GM21526 (cell line): ENCODE data around the gene MAD1L1.

Source experiments
- ATAC-seq: cut with Tn5 transposase; IDR thresholded peaks from one replicate; pipeline ENCODE4 v1.9.1; 2021; ENCODE audit warnings: moderate library complexity; ENCODE audit not compliant: unreplicated experiment, low FRiP score

MAD1L1 gene

GRCh38 chr7:2094454-2095045, 138.2 kb downstream of the MAD1L1 start:
- ATAC-seq: no peak

- no peak for ATAC-seq
Observed at GRCh38 chr7:2093843-2094220, 138.9 kb downstream of the MAD1L1 start.

DNA sequence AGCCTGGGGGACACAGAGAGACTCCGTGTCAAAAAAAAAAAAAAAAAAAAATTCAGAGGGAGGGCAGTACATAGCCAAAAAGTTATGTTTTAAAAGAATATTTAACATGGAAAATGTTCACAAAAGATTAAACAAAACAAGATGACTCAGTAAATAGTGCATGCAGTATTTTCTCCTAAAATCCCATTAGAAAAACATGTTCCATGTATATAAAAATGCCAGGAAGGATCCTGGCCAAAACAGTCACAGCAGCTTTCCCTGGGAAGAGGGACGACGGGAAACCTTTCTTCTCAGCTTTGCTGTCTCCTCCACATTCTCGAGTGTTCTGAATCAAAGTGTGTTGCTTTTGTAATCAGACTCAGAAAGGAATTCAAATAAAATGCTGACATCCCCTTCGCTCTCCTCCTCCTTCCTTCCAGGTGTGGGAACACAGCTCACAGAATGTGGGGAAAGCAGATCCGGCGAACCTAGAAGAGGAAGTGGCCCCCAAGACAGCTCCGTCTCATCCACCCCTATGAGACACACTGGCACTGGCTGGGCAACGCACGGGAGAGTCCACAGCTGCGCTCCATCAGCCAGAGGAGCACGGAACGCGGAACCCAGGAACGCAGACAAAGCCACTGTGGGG, 139.4 kb downstream of the MAD1L1 start:
- ATAC-seq: no peak

GRCh38 chr7:2092279-2092678, 140.5 kb downstream of the MAD1L1 start:
- no peak for ATAC-seq

GRCh38 chr7:2090526-2091520, 141.9 kb downstream of the MAD1L1 start:
- no peak for ATAC-seq

GRCh38 chr7:2088801-2089200, 143.9 kb downstream of the MAD1L1 start:
- ATAC-seq: no peak

GRCh38 chr7:2087744-2088143, 145.0 kb downstream of the MAD1L1 start:
- ATAC-seq: no peak

GRCh38 chr7:2086229-2086628, 146.5 kb downstream of the MAD1L1 start:
- ATAC-seq: no peak

DNA sequence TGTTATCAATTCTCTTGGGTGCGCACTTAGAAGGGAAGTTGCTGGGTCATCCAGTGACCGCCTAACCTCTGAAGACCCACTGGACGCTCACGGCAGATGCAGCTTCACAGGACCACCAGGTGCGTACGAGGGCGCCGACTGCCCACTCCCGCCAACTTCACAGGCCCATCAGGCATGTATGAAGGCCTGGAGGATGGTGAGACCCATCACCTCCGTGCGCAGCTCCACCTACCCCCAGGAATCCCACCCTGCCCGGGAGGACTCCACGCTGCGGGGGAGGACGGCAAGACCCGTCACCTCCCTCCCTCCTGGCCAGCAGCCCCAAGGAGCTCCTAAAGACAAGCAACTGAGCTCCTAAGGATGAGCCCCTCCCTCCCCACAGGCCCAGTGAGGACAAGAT, 146.9 kb downstream of the MAD1L1 start:
- no peak for ATAC-seq

GRCh38 chr7:2084781-2085505, 147.8 kb downstream of the MAD1L1 start:
- no peak for ATAC-seq

- ATAC-seq: no peak
Observed at GRCh38 chr7:2084331-2084730, 148.4 kb downstream of the MAD1L1 start.

- ATAC-seq: no peak
Observed at GRCh38 chr7:2083362-2083761, 149.4 kb downstream of the MAD1L1 start.

GRCh38 chr7:2082139-2082998, 150.4 kb downstream of the MAD1L1 start:
- ATAC-seq: no peak

DNA sequence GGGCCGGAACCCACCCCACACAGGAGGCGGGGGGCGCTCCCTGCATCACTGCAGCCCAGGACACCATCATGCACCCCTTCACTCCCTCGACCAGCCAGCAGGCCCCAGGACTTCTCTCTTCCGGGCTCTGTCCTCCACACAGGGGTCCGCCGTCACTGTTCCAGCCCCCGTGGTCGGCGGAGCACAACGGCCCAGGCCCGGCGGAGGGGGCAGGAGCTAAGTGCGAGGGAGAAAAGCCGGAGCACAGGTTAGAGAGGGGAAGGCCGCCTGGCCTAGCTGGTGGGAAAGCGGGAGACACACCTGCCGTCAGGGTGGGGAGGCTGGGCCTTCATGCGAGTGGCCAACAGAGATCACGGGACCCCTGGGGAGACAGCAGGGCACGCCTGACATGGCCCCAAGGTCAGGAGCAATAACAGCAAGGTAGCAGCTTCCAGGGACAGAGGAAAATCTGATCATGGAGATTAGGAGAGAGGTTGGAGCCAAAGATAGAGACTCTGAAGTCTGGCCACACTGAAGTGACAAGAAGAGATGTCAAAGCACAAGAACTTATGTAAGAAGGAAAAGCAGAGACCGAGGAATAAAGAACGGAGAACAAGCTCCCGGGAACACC, 151.1 kb downstream of the MAD1L1 start:
- no peak for ATAC-seq

DNA sequence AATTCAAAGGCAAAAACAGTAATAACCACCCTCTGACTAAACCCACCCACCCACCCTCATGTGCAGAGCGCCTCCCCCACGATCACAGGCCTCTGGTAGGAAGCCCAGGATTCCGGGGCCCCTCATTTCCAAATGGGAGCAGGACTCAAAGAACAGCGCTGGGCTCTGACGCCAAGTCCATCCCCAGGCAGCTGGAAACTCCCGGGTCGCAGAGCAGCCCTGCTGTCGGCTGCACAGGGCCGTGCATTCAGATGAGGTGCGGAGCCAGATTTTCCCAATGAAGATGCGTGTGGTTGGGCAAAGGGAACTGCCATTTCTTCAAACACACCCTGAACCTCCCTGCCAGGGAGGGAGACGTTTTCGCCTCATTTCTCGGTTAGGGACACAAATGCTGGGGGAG, 152.3 kb downstream of the MAD1L1 start:
- ATAC-seq: no peak

- no peak for ATAC-seq
Observed at GRCh38 chr7:2080060-2080387, 152.7 kb downstream of the MAD1L1 start.

DNA sequence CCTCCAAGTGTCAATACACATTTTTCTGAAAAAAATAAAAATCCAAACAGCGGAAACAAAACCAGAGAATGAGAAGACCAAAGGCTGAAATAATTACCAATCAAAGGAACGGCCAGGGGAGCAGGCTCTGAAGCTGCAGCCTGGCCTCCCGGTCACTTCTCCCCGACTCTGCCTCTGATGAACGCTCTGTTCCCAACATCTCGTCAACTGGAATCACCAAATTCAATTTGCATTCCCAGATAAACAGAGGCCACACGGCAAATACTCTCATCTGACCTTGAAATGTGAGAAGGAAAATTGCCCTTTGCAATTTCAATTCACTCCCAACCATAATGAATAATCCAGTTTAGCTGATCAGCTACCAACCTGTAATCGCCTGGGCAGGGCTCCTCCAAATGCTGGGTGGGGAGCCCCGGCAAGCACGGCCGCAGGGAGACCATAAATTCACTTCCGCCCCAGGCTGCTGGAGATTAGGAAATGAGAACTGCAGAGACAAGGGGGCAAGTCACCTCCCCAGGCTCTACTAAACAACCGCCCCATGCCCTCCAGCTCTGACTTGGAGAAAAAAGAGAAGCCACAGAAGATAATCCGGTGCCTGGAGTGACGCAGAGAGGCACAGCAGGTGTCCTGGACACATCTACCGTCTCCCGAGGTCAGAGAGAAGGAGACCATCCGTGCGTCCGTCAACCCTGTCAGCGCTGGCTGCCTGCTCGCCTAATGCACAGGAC, 153.2 kb downstream of the MAD1L1 start:
- ATAC-seq: no peak

DNA sequence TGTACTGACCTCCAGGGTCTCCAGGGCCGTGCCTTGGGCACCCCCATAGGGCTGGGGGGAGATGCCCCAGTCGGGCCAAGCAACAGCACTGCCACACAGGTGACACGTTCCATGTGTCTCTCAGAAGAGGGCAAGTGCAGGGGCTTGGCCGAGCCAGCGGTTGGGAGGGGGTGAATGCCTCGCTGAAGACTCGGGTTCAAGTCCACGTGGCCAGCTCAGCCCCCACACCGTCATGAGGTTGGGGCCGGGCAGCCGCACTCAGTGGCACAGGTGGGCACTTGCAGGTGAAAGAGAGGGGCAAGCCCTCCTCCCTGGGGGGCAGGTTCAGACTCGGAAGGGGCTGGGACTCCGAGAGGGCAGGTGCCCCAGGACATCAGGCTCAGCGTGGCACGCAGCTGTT, 153.8 kb downstream of the MAD1L1 start:
- ATAC-seq: no peak

- ATAC-seq: no peak
Observed at GRCh38 chr7:2076649-2077064, 156.1 kb downstream of the MAD1L1 start.
